ENCODE measurements around the gene MMP2.
A peak's percentile ranks its signal among the peaks of the same experiment; 100 is the strongest.

Gene MMP2

DNA sequence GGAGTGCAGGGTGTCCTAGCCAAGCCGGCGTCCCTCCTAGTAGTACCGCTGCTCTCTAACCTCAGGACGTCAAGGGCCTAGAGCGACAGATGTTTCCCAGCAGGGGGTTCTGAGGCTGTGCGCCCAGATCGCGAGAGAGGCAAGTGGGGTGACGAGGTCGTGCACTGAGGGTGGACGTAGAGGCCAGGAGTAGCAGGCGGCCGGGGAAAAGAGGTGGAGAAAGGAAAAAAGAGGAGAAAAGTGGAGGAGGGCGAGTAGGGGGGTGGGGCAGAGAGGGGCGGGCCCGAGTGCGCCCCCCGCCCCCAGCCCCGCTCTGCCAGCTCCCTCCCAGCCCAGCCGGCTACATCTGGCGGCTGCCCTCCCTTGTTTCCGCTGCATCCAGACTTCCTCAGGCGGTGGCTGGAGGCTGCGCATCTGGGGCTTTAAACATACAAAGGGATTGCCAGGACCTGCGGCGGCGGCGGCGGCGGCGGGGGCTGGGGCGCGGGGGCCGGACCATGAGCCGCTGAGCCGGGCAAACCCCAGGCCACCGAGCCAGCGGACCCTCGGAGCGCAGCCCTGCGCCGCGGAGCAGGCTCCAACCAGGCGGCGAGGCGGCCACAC lies at the start of gene MMP2:
Gene MMP2 (plus strand): TSS at position 372 of the 603 bp plus-strand sequence. CDS start 282 bp downstream, outside the sequence.
- no peak for DNase-seq (ENCODE audit: low read depth, low spot score)

DNA sequence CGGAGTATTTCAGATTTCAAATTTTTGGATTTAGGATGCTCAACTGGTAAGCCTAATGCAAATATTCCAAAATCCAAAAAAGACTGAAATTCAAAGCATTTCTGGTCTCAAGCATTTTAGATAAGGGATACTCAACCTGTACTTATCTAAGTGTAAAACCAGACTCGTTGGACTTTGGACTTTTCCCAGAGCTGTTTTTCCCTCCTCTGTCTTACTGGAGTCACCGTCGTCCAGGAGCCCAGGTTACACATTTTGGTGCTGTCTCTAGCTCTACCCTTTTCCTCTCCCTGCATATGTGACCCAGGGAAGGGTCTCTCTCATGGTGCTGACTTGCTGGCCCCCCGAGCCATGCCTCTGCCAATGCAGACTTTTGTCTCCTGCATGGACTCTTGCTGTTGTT lies 46.0 kb upstream of the MMP2 start:
- DNase-seq (ENCODE audit: low read depth, low spot score), result no peak

DNA sequence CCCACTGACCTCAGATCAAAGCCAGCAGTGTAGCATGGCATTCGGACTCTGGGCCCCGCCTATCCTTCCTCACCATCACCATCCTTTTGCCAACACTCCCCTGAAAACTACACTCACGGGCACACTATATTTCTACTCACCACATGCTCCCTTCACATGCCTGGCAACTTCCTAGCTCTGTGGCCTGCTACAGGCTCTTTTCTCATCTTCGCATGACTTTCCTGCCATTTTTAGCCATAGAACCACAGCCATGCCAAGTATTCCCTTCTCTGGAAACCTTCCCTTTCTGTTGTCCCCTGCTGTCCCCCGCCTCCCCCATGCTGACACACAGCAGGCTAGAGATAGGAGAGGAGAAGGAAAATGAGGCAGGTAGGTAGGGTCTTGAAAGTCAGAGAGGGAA lies 45.5 kb upstream of the MMP2 start:
- no peak for DNase-seq (ENCODE audit: low read depth, low spot score)

DNA sequence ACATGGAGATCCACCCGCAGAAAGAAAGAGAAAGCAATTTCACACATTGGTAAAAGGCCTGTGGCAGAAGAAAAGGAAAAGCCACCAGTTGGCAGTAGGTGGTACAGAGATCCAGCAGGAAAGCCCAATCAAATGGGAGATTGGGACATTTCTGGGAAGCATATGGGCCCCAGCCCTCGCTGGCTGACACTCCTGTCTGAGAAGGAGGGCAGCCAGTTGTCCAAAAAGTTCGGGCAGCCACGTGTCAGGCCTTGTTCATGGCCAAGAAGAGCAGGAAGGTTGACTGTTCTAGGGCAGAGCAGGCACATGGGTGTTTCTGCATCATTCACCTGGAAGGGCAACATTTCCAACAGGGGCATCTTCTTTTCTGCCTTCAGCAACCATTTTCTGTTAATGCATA lies 45.0 kb upstream of the MMP2 start:
- DNase-seq (ENCODE audit: low read depth, low spot score), result no peak

DNA sequence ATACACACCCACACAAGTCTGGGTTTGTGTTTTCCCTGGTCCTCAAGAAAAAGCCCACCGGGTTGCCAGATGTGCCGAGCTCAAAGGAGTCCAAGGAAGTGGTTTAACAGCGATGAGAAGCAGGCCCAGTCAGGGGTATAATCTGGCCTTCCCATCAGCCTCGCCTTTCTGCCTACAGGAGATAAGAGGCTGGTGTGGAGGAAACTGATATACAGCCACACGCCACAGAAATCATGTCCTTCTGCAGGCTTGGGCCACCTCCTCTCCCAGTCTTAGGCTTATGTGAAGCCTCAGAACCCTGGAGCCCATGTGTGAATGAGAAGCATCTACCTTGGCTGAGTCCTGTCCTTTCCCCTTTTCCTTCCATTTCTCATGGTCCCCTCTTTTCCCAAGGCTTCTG lies 43.6 kb upstream of the MMP2 start:
- DNase-seq (ENCODE audit: low read depth, low spot score), result no peak

DNA sequence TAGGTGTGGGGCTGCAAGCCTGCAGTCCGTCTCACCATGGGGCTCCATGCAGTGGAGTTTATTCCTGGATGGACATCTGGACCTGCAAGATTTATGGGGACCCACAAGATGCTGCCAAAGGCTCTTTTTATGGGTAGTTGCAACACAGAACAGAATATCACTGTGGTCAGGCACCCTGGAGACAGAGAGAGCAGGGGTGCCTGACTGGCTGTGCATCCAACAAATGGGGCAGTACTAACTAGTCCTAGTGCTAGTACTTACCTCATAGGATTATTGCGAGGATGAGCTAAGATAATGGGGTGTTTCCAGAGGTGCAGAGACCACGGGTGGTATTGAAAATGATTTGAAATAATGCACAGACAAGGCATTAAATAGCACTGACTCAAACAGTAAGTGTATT lies 42.4 kb upstream of the MMP2 start:
- DNase-seq (ENCODE audit: low read depth, low spot score), result no peak

DNA sequence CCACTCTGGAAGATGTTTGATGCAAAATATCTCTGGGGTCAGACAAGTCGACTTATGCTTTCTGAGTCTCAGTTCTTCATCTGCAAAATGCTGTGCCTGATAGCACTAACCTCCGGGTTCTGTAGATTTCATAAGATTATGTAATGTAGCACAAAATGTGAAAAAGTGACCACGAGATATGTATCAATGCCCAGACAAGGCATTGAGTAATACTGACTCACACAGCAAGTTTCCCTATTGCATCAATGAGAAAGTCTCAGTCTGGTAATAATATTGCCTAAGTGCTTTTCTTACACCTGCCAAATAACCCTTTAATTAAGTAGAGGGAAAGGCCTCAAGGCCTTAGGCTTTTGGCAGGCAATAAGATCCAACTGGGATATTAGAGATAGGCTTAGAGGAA lies 41.4 kb upstream of the MMP2 start:
- no peak for DNase-seq (ENCODE audit: low read depth, low spot score)

DNA sequence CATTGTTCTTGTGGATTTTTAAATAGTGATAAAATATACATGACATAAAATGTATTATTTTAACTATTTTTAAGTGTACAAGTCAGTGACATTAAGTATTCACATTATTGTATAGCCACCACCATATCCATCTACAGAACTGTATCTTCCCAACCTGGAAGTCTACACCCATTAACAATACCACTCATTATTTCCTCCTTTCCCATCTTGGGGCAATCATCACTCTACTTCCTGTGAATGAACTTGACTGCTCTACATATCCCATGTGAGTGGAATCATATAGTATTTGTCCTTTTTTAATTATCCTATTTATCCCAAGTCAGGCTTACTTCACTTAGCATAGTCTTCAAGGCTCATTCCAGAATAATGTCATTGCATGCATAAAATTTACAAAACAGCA lies 40.7 kb upstream of the MMP2 start:
- DNase-seq (ENCODE audit: low read depth, low spot score), result no peak

DNA sequence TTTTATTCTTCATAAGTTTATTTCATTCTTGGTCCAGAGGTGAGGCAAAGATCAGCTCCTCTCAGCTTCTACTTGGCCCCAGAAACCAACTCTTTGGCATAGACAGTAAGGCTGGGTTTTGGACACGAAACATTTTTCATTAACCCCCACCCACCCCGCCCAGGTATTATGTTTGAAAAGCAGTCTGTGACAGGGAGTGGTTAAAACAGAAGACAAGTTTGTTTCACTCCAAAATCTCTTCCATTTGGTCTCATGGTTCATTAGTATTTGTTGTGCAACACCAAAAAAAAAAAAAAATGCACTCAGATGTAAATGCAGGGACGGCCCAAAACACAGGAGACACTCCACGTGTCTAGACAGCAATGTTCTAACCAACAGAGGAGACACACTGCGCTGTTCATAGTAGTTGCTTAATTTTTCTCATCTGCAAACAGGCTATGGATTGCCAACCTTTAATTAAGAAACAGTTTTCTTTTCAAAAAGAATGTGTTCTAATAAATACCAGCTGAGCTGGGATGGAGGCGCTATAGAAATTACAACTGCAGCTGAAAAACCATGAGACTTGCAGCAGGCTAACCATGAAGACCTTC lies 39.8 kb upstream of the MMP2 start:
- no peak for DNase-seq (ENCODE audit: low read depth, low spot score)

DNA sequence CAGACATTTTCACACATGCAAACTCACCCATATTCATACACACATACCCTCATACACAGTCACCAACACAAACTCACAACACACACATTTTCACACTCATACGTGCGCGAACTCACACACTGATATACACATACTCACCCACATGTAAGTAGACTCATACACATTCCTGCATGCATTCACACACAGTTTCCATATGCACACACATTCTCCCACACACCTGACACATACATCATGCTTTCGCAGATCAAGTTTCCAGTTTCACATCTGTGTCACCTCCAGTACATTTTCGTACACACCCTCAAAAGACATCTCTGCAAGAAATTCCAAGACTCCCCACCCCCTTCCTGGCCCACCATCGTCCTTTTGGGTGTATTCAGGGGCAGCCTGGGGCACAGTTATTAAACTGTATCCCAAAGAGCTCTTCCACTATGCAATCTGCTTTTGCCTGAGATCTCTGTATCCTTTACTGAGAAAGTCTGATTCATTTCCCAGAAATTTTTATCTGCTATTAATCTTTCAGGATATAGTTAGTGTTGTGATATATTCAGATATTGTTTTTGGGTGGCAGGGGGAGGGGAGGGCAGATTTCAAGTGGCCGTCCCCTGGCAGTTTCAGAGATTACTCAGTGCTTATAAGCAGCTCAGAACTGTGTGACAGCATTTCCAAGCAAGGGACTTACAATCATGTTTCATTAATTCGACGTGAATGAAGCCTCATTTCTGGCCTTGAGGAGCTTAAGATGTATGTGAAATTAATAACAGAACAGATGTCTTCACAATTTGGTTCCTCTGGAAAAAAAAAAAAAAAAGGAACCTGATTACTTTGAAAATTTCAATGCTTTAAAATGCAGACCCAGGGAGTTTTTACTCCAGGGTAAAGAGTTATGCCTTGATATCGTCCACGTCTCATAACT lies 35.3 kb upstream of the MMP2 start:
- no peak for DNase-seq (ENCODE audit: low read depth, low spot score)

DNA sequence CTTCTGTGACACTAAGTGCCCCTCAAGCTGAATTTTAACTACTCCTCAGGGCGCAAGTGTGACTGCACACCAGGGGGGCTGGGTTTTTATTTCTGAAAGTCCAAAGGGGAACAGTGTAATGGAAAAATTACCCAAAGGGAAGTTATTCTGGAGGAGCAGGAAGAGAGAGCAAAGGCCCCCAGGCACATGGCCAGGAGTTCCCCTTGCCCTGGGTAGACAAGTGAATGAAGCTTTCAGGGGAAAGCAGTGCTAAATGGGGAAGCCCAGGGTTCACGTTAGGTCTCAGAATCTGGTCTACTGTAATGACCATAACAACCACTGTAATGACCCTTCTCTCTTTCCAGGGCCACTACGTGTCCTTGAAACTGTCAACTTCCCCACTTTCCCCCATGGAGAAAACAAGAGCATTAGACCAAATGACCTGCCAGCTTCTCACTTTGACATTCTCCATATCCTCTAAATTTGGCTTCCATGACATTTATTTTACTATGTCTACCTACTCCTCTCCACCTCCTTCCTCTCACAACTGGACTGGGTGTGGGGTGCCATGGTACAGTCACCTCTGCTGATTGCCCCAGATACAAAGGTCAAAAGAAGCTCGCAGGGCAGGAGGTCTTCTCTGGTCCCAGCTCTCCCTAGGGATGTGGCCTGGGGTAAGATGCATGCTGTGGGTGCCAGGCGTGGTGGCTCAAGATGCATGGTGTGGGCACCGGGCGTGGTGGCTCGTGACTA lies 34.1 kb upstream of the MMP2 start:
- no peak for DNase-seq (ENCODE audit: low read depth, low spot score)

DNA sequence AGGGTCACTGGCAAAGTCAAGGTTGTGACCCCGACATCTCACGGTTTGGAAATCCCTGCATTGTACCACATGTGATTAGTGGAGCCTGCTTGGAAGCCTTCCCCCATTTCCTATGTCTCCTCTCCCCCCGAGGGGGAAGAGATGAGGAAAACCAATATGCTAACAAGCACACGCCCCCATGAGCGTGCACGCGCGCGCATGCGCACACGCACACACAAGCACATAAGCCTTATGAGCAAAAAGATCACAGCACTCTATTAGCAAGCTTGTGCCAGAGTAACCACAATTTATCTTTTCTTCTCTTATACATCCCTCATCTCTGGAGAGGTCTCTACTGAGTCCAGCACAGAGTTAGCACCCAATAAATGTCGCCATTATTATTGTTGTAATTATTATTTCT lies 31.8 kb upstream of the MMP2 start:
- no peak for DNase-seq (ENCODE audit: low read depth, low spot score)

DNA sequence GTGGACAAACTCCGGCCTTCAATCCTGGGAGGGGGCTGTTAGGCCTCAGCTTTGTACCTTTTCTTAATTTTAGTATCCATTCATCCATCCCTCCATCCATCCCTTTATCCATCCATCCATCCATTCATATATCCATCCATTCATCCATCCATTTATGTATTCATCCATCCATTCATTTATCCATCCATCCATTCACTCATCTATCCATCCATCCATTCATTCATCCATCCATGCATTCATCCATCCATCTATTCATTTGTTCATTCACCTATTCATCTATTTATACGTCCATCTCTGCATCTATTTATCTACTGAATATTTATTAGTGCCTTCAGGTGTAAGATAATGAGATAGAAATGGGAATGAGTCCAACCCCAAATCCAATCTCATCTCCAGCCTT lies 26.0 kb upstream of the MMP2 start:
- no peak for DNase-seq (ENCODE audit: low read depth, low spot score)

DNA sequence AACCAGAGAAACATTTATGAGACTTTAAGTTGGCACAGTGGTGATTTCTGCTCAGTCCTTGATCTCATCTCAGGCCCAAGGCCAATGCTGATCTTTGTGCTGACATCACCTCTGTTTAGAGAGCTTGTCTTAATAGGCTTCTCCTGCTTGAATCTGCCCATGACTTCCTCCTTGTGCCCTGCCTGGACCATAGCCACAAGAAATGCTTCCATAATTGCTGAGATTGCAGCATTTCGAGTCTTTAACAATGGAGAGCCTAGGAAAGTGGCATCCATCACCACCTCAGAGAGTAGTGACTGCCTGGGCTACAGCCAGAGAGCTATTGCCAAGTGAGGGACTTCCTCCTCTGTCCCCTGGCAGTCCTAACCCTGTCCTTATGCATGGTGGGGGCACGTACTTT lies 25.1 kb upstream of the MMP2 start:
- DNase-seq (ENCODE audit: low read depth, low spot score), result no peak

DNA sequence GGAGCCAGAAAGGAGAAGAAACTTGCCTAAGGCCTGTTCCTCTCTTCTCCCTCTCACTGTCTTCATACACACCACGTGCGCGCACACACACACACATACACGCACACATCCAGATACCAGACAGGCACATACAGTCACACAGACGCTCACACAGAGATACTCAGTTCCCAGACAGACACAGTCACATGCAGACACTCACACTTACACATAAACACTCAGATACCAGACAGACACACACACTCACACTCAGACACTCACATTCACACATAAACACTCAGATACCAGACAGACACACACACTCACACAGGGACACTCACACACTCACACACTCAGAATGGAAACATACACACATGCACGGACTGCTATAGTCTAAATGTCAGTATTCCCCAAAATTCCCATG lies 24.1 kb upstream of the MMP2 start:
- no peak for DNase-seq (ENCODE audit: low read depth, low spot score)

DNA sequence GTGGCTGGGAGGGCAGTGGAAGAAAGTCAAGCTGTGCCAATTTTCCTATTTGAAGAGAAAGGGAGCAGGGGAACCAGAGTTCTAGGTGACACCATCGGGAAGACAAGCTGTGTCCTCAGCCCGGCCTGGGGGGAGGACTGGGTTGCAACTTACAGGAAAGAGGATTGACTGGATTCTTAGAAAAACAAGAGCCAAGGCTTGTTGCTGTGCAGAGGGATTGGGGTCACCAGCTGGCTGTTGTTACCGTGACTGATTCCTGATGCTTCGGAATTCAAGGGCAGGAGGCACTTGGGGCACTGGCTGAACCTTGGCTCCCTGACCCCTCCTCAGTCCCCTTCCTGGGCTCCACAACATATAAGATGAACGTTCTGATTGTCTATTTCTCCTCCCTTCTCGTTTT lies 16.8 kb upstream of the MMP2 start:
- no peak for DNase-seq (ENCODE audit: low read depth, low spot score)

DNA sequence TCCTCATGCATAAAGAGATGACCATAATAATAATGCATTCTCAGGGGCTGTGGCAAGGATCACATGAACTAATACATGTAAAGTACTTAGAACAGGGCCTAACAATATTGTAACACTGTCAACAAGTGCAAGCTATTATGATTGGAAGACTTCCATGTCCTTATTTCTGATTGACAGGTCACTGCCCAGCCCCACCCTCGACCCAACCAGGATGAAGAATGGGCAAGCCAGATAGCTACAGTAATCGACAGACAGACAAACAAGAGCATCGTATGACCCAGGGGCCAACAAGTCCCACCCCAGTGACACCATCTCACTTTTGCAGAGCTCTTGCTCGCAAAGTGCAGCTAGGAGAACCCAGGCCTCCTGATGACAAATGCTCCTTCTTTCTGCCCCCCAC lies 14.6 kb upstream of the MMP2 start:
- no peak for DNase-seq (ENCODE audit: low read depth, low spot score)

DNA sequence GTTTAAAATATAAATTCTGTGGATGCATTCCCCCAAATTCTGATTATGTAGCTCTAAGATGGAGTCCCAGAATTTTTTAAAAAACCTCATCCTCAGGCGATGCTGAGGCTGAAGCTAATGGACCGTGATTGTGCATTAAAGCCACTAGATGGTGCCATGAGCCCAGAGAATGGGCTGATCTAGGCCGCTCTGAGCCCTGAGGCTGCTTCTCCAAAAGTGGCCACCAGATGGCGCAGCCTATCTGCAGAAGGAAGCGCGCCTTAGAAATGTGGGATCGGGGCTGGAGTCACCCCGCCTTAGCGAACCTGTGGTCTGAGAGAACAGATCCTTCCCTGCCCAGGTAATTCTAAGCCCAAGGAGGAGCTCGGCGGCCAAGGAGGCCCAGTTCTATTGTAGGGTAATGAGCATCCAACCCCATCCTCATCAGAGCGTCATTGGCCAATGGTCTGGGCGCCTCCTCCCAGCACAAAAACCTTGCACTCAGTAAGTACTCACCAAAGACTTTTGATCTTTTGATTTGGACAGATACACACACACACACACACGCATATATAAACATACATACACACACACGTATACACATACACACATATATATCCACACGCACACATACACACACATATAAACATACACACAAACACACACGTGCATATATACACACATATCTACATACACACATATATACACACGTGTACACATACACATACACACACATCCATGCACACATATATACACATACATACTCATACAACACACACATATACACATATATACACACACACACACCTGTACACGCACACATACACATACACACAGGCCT lies 13.7 kb upstream of the MMP2 start:
- DNase-seq (ENCODE audit: low read depth, low spot score), result peak; percentile 71

DNA sequence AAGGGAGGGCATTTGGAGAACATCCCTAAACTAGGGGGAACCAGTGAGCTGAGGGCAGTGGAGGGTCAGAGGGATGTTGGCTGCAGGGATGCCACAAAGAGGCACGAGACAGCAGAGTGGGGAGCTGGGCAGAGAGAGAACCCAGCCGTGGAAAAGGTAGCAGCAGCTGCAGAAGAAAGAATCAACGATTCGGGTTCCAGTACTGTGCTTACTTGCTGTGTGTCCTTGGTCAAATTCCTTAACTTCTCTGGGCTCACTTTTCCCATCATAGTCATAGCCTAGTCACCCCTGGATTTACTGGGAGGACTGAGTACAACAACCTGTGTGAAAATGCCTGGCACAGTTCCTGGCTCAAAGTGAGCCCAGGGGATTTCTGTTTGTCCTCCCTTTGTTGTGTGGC lies 12.8 kb upstream of the MMP2 start:
- DNase-seq (ENCODE audit: low read depth, low spot score), result no peak

DNA sequence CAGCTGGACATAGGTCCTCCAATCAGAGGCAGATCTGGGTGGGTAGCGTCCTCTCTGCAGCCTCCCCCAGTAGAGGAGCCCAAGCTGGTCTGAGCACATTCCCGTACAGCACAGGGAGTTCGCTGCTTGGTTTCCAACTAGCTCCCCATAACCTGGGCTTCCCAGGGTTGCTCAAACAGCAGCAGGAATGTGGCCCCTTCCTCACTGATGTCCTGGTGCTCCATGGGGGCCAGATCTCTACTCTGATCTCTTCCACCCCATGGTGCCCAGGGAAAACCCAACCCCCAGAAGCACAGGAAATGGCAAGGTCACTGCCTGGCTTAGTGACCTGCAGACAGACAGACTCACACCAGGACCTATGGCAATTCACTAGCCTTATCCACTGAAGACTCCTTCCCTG lies 11.1 kb upstream of the MMP2 start:
- no peak for DNase-seq (ENCODE audit: low read depth, low spot score)

DNA sequence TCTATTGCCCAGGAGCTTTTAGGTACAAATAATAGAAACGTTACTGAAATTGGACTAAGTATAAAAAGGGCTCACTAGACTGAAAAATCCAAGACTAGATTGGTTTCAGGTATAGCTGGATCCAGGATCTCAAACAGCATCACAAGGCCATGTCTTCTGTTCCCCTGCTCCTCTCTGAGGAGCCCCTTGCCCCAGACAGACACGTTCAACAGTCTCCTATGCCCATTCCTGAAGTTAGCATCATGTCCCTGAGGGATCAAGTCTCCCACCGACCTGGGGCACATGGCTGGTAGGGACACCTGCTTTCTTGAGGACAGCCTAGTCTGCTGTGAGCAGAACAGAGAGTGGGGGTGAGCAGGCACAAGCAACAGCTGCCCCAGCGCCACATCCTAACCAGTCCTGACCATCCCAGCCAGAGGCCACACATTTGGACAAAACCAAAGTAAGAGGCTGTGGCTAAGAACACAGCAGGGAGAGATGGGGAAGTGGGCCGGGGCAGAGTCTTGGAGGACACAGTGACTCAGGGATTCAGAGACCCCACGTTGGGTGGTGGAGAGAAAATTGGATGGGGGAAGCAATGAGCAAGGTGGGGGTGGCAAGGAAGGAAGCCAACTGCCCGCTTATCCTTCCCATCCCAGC lies 10.5 kb upstream of the MMP2 start:
- DNase-seq (ENCODE audit: low read depth, low spot score), result no peak
